Limb (tissue), 2 donors: ENCODE measurements around the gene DOCK8.
A peak's percentile ranks its signal among the peaks of the same experiment; 100 is the strongest.
"Not testable (repeated sequence)": the region's sequence is repeated elsewhere in the genome, so short reads cannot be mapped to it uniquely, and the experiment has no call there.

Experiments used
- DNase-seq, 2 donors: peaks; one replicate each; pipeline ENCODE4 v3.0.0-alpha.2; 2016; ENCODE audit errors: extremely low spot score in 2 of 2

DOCK8 gene

DNA sequence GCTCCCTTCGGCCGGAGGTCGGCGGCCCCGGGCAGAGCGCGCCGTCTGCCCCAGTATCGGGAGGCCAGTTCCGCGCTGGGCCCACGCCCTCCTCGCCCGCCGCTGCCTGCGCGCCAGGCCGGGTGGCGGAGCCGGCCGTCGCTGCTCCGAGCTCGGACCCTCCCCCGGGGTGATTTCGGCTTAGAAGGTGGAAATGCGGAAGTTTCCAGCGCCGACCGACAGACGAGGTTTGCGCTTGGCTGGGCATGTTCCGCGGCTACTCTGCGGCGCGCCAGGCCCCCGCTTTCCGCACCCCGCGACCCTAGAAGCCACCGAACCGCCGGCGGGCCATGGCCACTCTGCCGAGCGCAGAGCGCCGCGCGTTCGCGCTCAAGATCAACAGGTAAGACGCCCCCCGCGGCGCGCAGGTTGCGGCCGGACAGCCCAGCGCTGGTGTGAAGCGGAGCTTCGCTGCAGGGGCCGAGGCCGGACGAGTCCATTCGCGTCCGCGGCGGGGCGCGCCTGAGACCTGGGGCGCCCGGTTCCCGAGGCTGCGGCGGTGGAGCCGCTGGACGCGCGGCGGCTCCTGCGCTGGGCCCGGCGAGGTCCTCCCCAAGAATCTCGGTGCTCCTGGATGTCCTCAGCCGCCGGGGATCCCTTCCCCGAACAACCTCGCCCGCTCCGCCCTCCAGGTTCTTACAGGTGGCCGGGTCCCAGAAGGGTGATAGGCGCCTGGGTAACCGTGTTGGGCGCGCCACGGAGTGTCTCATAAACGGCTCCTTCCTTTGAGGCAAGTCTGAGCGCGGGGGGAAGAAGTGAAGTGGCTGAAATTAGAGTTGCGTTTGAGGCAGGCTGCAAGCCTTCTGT lies at the start of gene DOCK8:
TSS of gene DOCK8 (plus strand) at position 218 of the 846 bp plus-strand sequence. CDS start at position 330, 112 bp downstream.
- peak in 1 of 2 donors; percentile 64 for DNase-seq

DNA sequence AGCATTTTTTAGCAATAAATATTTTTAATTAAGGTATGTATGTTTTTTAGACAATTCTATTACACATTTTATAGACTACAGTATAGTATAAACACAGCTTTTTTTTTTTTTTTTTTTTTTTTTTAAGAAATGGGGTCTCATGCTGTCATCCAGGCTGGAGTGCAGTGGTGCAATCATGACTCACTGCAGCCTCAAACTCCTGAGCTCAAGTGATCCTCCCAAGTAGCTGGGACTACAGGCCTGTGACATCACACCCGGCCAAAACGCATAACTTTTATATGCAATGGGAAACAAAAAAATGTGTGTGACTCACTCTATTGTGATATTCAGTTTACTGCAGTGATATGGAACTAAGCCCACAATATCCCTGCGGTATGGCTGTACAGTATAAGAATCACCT lies 44.9 kb upstream of the DOCK8 start:
- DNase-seq: not testable (repeated sequence)

DNA sequence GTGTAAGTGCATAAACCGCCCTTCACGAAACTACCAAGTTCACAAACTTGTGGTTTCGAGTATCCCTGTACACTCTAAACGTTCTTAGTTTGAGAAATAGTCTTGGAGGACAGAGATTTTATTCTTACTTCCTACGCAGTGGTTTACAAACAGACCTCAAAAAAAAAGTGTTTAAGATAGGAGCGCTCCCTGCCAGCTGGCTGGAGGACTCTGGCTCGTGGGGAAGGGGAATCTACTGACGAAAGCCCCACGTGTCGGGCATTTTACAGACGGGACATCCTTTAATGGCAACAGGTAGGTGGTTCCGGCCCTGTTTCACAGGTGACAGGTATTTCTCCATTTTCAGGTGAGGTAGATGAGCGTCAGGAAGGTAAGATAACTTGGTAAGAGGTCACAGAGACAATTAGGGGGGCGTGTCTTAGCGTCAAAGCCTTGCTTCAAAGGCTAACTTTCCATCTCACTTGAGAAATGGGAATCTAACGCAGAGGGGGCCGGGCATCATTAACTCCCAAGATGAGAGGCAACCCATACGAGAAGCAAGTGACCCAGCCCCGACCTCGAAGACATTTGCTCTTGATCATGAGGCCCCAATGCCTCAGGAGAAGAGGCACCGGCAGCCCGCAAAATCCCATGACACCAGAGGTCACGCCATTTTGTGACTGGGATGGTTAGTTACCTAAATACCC lies 36.4 kb upstream of the DOCK8 start:
- DNase-seq: peak in 1 of 2 donors; percentile 29

DNA sequence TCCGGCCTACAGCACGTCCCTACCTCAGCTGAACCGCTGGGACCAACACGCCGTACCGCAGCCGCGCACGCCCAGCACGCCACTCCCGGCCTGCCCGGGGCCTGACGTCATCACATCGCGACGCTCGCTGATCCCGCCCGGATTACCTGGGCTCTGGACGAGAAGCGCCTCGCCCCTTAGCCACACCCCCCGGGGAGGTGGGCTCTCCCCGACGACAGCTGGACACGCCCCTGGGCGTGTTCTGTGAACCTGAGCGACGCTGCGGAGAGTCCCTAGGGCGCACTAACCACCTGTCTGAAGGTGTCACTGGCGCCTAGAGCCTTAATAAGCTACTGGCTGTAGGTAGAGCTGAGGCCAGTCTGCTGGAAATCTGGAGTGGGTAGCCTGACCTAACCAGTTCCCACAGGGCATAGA lies 35.7 kb upstream of the DOCK8 start, which contains the start of gene ZNG1A:
TSS of gene ZNG1A (minus strand) at position 87 of the 414 bp plus-strand sequence. CDS start 87 bp downstream, outside the sequence.
- DNase-seq: peak in 1 of 2 donors; percentile 85

DNA sequence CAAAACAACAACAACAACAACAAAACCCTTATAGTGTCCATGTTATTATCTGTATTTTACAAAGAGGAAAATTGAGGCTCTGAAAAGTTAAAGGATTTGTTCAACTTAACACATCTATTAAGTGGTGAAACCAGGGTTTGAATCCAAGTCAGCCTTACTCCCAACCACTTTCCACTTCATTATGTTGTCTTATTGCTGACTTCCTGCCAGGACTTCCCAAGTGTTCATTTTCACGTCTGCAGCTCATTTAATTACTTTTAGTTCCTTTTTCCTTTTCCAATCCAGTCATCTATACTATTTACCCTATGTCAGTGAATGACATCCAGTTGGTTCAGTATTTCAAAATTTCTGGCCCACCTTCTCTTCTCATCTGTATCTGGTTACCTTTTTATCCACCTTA lies 15.1 kb upstream of the DOCK8 start:
- not testable (repeated sequence) for DNase-seq

DNA sequence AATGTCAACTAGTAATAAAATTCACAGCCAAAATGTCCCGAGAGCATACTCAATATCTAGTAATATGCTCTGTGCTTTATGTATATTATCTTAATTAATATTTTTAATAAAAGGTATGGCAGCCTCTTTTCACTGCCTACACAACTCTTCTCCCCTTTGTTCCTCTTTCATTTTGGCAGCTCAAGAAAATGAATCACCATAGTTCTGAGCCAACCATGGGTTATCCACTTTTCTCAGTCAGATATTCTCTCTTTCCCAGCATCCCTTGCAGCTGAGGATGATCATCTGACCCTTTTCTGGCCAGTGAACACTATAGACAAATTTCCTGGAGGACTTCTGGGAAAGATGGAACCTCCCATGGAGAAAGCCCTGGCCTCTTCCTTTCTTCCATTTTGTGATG lies 8.2 kb upstream of the DOCK8 start:
- no peak for DNase-seq

DNA sequence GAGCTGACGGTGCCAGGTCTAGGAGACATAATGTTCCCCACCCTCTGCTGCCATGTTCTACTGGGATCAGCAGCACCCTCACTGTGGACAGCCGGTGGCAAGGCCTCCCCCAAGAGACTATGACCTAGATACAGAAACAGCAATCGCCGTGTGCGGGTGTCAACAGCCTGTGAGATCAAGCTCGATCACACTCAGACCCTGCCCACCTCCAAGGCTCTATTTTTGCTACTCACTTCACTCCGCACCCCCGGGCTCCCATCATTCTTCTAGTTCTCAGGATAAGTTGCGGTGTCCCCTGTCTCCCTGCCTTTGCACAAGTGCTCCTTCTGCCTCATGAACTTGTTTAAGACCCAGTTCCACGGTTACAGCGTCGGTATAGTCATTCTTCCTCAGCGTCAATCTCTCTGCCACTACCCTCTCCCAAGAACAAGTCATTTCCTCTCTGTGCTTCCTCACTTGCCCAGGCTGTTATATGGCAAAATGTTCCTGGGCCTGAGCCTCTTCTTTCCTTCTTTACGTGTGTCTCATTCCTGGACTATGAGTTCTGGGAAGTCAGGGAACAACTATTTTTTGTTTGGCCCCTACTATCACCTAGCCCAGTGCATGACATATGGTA lies 5.4 kb upstream of the DOCK8 start:
- DNase-seq: no peak

DNA sequence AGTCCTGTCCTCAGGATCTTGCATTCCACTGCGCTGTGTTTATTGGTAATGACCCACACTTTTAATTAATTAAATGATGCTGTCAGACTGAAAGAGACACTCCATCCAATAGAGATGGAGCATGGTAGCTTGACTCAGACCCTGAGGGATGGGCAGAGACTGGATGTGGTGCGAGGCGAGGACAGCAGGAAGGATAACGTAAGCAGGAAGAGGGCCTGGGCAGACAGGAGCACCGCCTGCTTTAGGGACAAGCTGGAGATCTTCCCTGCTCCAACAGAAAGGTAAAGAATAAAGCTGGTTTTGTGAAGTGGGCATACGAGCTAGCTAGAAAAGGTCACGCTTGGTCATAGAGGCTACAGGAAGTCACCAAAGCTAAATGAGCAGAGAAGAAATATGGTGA lies 3.6 kb upstream of the DOCK8 start:
- DNase-seq: no peak

DNA sequence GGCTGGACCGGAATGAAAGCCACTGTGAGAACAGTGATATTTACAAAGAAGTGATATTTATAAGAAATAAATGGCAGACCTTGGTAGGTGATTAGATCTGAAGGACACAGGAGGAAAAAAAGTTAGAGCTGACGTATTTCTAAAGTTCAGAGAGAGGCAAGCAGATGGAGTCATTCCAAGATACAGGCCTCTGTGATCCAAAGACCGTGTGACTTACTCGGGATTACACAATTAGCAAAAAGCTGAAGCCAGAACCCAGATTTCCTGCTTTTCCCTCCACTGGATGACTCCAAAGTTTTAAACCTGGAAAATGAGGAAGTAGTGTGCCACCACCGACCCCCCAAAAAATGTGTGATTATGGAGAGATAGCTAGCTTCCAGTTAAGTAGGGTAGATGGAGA lies 3.1 kb upstream of the DOCK8 start:
- DNase-seq: no peak

DNA sequence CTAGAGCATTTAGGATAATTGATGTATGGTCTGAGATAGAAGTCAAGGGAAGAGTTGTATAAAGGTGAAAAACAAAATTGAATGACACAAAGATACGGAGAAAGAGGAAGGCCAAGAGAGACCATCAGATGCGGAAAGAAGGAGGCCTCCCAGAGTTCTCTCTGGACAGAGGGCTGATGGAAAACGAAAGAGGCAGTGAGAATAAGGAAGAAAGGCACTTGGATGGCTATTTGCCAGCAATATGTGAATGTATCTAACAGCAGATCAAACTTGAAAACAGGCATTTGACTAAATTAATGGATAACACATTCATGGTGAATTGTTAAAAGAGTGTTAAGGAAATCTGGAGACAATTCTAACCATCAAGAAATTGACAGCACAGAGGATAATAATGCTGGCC lies 2.4 kb upstream of the DOCK8 start:
- no peak for DNase-seq

DNA sequence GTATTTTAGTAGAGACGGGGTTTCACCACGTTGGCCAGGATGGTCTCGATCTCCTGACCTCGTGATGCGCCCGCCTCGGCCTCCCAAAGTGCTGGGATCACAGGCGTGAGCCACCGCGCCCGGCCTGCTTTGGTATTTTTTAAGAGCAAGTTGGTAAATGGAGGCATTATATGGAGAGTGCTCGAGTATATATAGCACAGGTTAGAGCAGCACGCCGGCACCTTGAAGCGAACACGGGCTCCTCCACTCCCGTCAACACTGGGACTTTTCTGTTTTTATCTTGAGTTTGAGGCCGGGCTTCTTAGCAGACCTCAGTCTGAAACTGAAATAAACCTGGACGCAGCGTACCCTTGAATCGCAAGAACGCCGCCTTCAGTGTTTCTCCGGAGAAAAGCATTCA lies 764 bp upstream of the DOCK8 start:
- not testable (repeated sequence) for DNase-seq

DNA sequence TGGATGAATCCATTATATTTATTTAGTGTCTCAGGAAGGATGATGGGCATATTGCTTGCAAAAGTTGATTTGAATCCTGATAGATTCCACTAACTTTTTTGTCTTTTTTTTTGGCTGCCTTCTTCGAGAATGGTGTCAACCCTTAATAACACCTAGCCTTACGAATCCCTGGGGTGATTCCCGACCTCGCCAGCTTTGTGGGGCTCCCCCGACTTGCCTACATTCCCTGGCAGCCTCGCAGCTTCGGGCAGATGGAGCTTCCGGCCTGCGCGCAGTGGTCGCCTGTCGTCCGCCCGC lies 366 bp upstream of the DOCK8 start:
- DNase-seq: no peak

DNA sequence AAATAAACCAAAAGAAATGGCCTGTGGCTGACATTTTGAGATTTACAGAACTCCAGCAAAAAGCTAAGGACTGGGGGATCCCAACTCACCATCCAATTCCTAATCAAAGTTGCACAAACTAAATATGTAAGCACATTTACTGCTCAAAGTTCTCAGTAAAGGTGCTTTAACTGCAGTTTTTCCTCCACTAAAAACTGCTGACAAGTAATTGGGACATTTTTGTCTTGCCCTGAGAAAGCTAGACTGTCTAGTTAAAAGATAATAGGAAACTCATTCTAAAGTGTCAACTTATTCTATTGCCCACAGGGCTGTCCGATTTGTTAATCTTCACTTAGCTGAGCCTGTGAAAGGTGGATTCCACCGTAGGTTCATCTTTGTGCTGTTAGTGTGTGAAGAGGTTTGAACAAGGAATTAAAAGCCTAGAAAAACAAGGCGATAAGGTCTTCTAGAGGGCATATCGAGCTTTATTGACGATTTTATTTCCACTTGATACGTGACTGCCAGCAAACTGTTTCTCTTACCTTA lies 1.0 kb downstream of the DOCK8 start:
- no peak for DNase-seq

DNA sequence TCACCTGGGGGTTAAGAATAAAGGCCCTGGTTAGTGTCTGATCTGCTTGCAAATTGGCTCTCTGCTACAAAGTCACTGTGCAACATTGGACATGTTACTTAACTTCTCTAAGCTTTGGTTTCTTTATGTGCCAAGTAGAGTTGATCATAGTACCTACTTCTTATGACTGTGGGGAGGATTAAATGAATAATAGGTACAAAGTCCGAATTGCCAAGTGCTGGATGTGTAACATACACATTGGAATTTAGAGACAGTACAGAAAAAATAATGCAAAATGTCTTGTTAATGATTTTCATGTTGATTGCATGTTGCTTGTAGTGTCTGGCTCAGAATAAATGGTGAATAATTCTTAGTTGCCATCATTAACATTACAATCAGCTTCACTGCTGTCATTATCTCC lies 2.2 kb downstream of the DOCK8 start:
- DNase-seq: no peak

DNA sequence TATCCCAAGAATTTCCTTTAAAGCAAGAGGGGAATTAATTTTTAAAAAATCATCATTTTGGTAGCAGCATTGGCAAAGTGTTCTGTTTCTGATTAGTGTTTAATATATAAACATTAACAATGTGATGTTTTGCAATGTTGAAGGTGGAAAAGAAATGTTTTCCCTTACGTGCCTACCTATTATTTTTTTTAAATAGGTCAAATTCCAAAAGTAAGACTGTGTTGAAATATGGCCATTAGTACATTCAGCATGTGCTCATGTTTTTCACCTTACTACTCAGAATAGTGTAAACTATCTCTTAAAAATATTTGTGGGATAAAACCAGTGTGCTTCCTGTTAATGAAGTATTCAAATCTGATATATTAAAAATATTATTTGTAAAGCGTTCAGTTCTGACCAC lies 3.3 kb downstream of the DOCK8 start:
- DNase-seq: no peak

DNA sequence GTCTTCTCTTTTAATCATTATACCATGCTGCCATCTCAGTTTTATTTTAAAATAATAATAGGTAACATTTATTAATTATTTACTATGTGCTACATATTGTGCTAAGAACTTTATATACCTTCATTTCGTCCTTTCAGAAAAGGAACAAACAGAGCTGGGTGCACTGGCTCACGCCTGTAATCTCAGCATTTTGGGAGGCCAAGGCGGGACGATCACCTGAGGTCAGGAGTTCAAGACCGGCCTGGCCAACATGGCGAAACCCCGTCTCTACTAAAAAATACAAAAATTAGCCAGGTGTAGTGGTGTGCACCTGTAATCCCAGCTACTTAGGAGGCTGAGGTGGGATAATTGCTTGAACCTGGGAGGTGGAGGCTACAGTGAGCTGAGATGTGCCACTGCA lies 4.4 kb downstream of the DOCK8 start:
- not testable (repeated sequence) for DNase-seq

DNA sequence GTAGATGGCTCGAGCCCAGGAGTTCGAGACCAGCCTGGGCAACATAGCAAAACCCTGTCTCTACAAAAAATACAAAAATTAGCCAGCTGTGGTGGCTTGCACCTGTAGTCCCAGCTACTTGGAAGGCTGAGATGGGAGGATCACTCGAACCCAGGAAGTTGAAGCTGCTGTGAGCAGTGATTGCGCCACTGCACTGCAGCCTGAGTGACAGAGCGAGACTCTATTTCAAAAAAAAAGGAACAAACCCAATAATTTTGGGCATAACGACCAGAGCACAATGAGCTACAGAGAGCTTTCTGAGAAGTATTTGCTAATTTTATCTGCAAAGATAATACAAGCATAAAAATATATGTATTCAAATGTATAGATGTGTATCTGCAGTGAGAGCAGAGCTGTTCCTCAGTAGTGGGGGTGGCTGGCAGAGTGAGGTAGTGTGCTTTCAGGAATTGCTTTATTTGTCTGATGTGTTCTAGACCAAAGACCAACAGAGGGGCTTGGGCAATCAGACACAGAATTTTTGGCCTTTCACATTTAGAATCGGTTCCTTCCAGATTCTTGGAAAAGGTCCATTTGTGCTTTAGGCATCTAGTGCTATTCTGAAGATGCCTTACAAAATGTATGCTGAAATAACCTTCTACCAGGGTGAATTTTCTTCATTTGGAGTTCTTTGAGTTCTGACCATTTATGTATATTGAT lies 5.2 kb downstream of the DOCK8 start:
- DNase-seq: no peak

DNA sequence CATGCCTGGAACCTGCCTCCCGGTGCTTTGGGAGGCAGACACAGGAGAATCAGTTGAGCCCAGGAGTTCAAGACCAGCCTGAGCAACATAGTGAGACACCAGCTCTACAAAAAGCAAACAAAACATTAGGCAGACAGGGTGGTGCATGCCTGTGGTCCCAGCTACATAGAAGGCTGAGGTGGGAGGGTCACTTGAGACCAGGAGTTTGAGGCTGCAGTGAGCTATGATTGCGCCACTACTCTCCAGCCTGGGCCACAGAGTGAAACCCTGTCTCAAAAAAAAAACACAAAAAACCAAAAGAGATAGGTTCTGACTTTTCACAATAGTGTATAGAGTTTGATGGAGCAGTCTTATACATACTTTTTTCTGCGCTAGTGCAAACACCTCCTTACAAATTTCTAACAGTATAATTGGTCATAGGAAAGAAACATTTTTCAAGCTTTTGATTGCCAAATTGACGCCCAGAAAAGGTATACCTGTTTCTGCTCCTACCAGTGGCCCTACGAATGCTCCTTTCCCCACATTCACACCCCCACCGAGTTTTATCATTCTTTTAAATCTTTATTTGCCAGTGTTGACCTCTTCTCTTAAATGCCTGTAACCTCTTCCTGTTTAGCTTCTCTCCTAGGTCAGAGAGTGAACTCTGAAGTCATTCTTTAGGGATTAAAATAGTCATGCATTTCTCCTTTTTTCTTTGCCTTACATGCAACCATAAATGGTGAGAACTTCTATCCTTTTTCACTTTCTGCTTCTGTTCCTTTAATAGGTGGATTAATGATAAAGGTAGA lies 7.5 kb downstream of the DOCK8 start:
- DNase-seq: no peak

DNA sequence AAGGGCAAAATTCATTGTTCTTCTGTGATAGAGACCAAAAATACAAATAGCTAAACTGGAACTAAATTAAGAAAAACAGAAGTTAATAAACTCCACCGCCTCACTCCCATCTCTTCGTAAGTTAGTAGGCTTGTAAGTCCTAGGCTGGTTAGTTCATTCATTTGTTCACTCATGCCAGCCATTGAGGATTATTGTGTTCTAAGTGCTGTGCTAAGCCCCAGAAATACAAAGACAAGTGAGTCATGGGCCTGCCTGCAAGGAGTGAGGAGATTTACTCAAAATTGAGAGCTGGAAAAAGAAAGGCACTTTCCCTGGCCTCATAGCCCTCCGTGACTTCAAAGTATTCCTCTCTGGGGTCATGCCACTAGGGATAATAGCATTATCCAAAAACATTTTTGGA lies 8.5 kb downstream of the DOCK8 start:
- no peak for DNase-seq

DNA sequence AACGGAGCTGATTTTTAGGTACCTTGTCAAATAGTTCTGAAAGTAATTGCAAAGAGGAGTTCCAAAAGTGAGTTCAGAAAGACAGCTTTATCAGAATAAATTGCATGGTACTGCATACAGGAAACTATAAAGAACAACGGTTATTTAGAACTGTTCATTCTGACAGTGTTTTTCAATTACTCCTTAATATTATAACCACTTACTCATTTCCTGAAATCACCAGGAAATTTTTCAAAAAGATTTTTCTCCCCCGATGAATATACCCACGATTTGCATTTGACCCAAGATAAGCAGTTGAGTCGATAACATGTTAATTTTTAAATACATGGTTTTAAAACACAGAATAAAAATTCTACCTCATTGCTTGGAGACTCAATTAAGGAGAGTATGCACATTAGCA lies 9.4 kb downstream of the DOCK8 start:
- DNase-seq: no peak
